GM19240 (cell line): ENCODE measurements around the gene CSMD2.

Experiments used
- DNase-seq: peaks from one replicate; pipeline ENCODE4 v3.0.0; 2011; ENCODE audit warnings: low spot score; ENCODE audit not compliant: insufficient read length

Gene CSMD2

DNA sequence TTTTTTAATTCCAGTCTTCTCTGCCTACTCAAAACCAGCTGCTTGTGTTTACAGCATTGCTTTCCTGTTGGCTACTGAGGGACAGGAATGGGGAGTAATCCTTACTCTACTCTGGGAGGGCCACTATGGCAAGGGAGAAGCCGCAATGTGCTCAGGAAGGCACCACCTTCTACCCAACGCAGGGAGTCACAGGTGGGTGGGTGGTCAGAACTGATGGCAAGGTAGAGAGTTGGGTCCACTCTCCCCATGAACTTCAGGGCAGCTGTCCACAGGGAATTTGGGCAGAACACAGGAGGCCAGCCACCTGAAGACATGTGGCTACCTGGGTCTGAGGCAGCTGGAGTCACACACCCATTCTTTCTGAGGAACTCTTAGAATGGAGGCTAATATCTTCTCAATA lies 341.6 kb downstream of the CSMD2 start:
- no peak for DNase-seq

DNA sequence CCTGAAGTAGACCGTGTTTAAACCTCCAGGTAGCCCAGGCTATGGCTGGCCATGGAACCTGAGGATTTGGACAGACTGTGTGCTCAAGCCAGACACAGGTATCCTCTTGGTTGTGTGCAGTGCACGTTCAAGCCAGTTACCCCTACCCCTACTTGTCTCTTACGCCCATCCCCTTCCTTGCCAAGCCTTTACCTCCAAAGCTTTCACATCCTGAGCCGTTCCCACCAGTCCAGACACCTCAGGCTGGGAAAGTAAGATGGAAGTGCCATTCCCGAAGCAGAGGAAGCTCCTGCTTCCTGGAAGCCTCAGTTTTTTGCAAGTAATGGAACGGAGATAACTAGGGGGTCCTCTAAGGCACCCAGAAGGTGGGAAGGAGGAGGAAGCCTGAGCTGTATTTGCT lies 342.6 kb downstream of the CSMD2 start:
- no peak for DNase-seq

DNA sequence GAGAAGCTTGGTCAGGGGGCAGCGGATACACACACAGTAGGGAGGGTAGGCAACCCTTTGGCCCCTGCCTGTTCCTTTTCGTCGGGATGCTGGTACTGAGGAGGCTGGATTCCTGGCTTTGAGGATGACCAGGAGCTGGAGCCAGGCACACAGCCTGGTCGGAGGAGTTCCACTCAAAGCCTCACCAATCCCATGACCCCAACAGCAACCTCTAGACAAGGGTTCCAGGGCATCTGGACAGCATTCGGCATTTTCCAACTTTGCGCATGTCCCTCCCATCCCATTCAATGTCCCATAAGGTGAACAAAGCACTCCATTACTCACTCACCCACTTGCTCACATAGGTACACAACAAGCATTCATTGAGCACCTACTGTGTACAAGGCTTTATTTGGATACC lies 343.7 kb downstream of the CSMD2 start:
- DNase-seq: no peak

DNA sequence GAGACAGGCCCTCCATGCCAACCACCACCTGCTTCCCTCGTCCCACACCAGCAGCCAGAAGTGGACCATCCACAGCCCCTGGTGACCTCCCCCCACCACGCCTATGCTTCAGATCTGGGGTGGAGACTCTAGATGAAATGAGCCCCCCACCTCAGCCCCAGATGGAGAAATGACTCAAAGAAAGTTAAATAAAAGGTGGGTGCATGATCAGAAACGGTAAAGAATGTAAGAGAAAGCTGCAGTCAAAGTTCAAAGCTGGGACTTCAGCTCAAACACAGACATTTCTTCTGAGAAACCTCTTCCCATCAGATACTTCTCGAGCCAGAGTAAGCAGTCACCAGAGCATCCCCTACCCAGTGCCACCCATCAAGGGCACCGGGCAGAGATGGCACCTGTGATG lies 344.2 kb downstream of the CSMD2 start:
- DNase-seq: no peak

DNA sequence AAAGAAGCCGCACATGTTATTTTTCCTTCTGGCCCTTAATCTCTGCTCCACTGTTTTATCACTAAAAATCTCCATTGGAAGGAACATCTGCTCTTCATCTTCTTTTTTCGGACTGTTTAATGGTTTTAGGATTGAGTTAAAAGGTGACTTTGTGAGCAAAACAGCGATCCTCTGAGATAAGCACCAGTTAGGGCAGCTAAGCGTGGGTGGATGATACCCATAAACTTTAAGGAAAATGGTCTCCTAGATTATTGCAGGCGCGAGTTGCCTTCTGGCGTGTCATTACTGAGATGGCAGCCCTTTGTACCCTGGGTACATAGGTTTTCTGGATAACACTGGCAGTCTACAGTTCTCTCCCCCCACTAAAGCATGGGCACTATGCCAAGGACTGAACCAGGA lies 345.1 kb downstream of the CSMD2 start:
- DNase-seq: no peak

DNA sequence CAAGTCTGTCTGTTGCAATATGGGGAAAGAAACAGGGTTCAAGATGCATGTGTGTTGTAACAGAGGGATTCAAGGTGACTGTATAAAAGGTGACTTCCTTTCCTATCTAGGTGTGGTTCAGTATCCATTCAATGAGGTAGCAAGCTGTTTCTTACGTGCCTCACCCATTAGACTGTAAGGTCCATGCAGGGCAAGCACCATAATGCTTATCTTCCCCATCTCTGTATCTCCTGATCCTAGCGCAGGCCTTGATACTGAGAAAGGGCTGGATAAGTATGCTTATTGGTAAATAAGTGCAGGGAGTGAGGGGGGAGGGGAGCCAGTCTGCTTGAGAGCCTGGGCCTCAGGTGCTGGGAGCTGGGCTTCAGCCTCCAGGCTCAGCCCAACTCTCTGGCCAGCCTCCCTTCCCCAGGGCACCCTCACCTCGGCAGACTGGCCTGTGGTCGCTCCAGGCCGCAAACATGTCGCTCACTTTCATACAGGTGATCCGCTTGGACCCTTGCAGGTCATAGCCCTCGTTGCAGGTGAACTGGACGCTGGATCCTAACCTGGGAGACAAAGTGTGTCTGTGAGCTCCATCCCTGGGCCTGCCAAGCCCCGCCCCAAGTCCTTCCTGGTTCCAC lies 345.6 kb downstream of the CSMD2 start:
- DNase-seq: no peak

DNA sequence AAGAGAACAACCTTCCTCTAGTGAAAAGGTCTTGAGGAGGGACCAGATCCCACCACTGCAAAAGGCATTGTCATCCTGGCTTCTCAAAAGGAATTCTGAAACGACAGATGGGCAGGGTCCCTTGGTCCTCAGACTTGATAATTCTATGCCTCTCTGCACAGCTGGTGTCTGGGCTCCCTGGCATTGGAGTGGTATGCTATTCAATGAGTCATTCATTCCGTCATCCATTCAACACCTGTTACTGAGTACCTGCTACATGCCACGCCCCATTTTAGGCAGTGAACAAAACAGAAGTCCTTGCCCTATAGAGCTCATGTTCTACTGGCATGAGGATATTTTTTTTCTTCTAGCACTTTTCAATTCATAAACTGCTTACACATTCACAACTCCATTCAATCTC lies 347.0 kb downstream of the CSMD2 start:
- no peak for DNase-seq

DNA sequence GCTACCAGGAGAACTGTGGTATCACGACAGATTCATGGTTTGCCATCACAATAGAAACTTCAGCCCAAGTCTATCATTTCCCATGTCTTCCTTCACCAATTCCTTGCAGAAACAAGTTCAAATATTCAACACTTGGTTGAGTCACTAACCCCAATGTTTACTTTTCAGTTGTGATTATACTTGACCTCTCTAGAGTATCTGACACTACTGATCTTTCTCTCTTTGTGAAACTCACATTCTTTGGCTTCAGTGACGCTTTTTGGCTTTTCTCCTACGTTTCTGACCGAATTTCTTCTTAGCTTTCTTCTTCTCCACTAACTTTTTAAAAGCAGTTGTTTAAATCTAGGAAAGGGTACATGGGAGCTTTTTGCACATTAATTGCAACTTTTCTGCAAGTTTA lies 350.0 kb downstream of the CSMD2 start:
- no peak for DNase-seq

DNA sequence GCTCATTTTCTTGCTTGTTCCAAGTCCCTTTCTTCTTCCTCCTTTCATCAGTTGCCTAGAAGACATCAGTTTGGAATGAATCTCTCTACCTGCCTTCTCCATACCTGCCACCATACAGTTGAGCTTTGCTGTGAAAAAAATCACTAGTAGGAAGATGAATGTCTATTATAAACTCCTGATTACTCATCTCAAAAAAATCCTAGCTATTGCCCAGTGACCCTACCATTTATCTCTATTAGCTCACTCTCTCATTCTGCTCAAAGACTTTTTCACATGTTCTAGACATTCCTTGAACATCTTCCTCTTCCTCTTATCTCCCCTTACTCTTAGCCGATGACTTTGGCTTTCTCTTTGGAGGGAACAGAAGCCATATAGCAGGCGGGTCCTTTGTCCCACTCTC lies 350.9 kb downstream of the CSMD2 start:
- no peak for DNase-seq

DNA sequence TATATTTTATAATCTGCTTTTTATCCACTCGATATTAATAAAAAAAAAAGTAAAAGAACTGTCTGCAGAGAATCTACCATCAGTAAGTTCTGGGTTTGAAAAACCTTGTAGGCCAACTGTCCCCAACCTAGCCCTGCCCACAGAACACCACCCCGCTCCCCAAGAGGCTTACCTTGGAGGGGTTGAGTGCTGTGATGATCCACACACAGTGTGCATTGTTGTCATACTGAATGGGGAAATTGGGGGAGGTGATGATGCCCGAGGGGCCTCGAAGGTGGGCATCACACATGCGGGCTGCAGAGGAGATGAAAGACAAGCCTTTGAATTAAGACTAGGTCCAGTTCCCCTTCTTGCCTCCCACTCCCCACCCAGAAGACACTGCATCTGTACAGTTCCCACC lies 354.5 kb downstream of the CSMD2 start:
- no peak for DNase-seq

DNA sequence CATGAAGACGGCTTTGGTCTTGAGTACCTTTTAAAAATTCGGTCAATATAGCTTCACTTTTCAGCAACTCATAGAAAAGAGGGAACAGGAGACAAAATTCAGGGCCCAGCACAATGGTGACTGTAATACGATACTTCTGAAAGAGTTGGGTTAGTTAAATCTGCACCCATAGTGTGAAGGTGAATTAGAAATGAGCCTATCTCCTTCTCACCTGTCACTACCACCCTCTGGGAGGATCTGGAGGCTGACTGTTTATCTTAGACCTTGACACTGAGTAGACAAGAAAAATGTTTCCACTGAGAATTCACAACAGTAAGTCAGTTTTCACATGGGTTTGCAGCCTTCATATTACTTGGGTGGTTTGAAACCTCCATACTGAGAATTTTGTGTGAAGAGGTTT lies 359.0 kb downstream of the CSMD2 start:
- no peak for DNase-seq

DNA sequence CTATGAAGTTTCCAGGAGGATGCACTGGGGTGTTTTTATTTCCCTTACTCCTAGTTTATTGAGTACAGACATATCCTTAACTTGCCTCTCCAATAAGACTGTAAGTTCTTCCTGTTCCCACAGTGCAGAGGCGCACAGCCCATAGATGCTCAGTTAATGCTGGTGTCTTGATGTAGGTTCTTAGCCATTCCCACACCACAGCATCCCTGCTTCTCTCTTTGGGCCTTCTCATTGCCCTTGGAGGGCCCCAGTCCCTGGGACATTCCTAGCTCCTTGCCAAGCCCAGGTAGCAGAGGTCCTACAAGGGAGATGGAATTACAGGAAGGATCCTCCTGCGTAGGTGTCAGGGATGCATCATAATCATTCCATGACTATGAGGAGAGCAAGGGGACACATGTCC lies 362.8 kb downstream of the CSMD2 start:
- DNase-seq: no peak

DNA sequence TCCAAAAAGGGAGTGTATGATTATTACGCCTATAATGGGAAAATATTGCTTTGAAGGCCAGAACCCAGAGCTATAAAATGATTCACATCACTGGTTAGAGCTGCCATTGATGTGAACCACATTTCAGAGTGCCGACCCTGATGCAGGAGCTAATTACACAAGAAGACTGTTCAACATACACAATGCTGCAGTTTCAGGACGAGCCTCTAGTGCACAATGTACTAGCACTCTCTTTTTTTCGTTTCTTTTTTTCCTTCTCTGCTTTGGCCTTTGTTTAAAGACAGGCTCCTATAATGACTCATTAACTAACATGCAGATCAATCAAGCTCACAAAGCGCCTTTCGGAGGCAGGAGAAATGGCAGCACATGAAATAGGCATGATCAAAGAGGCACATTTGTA lies 367.2 kb downstream of the CSMD2 start:
- DNase-seq: no peak

DNA sequence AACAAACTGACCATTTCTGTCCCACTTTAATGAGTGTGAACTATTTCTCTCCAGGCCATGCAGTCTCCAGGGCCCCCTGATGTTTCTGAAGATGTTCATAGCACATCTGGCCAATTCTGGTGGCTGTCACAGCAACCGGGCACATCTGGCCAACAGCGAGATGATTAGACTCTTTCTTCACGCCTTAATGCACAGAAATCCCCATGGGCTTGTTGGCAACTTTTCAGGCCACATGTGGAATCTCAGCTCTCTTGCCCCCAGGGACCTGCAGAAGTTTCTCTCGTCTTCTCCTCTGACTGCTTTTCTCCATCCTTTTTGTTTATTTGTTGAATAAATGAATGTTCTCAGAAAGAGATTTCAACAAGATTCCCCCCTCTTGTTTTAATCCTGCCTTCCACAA lies 372.4 kb downstream of the CSMD2 start:
- no peak for DNase-seq

DNA sequence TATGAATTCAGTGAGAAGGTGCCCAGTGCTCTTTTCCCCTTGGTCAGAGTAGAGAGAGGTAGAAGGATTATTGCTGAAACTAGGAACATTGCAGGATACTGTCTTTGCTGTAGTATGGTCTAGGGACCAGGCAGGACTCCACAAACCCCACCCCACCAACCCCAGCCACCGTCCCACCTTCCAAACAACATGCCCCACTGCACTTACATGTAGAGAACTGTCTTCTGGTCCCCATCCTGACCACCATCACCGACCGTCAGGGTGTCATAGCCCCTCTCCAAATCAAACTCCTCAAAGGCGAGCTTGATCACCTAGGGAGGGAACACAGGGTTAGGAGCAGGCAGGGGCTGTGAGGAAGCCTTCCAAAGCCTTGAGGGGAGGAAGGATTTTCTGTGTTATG lies 372.8 kb downstream of the CSMD2 start:
- no peak for DNase-seq

DNA sequence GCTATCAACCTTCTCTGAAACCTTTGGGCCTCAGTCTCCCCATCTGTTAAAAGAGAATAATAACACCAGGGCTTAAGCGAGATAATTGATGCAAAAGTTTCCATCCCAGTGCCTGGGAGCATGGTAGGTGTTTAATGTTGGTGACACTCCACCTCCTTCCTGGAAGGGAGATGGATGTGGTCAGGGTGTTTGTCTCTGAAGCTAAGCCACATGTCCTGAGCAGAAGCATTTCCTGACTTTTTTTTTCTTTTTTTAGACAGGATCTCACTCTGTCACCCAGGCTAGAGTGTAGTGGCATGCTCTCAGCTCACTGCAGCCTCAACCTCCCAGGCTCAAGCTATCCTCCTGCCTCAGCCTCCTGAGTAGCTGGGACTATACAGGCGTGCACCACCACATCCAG lies 373.8 kb downstream of the CSMD2 start:
- DNase-seq: no peak

DNA sequence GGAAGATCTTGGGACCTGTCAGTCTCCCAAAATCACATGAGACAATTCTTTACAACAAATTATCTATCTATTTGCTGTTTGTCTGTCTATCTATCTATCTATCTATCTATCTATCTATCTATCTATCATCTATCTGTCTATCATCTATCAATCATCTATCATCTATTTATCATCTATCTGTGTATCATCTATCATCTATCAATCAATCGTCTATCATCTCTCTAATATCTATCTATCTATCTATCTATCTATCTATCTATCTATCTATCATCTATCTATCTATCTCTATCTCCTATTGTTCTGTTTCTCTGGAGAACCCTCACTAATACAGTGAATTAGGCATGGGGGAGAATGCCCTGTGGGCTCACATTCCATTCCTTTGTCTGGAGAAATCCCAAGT lies 374.5 kb downstream of the CSMD2 start:
- no peak for DNase-seq

DNA sequence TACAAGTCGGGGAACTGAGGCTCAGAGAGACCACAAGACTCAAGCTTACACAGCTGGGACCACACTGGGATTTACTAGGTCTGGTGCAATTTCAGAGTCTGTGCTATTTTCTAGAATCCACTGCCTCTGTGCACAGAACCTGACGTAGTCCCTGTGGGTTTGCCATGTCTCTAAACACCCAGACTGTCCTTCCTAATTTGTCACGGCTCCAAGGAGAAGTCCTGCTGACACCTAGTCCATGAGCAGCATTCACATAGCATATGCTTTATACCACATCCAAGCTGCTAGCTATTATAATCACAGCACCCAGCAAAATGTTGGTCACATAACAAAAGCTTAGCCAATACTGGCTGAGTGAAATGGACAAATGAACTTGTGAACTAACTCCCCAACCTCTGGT lies 380.2 kb downstream of the CSMD2 start:
- no peak for DNase-seq

DNA sequence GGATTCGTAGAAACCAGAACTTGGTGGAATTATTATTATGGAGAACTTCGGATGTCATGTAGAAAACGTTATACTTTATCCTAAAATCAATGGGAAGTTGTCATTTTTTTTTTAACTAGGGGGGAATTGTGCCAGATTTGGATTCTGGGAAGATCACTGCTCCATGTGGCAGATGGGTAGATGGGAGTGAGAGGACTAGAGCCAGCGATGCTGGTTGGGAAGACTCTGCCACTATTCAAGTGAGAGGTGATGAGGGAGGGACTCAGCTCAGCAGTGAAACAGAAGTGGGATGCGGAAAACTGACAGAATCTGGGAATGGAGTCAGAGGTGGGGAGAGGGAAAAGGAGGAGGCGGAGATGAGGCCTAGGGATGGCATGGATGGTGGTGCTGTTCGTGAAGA lies 382.3 kb downstream of the CSMD2 start:
- no peak for DNase-seq

DNA sequence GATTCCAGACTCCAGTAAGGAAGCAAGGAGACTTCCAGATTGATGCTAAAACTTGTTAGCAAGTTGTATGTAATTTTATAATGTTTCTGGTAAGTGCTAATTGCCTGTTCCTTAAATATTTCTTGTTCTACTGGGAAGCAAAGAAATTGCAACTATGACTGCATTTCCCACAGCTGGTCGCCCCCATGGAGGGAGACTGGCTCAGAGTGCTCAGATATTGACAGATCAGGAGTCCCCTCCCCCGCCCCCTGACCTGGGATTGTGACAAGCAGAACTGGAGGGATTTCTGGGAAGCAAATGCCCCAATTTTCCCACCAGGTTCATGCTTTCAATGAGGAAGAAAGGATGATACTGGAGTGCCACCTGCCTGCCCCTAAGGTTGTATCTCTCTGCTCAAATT lies 383.4 kb downstream of the CSMD2 start:
- no peak for DNase-seq

DNA sequence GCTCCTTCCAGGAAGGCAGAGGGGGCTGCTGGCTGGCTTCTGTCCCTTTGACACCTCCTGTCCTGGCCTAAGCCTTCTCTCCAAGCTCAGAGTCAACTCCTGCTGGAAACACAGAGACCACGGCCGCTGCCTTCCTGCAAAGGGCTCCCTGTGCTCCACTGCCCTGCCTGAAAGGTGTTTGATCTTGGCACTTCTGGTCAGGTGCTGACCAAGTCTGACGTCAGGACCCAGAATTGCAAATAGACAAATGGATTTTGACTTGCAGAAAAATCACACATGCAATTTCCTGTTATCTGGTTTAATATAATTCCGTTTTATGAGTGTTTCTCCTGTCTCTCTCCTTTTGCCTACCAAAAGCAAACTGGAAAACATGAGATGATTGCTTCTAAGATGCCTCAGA lies 387.7 kb downstream of the CSMD2 start:
- no peak for DNase-seq

DNA sequence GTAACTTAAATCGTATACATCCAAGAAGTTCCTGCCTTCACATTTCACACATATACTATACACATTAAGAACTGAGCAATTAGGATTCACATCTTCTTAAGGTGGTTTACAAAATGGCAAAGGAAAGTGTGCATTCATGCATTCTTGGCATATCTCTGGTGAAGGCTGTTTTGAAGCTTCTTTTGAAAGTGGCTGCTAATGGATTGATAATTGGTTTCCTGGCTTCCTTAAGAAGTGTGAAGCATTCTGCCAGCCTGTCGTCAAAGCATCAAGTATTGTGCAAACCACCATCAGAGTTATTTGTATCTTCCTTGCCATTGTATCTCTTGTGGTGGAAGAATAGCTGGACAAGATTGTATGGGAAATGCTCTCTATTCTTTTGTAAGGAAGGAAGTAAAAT lies 396.2 kb downstream of the CSMD2 start:
- no peak for DNase-seq

DNA sequence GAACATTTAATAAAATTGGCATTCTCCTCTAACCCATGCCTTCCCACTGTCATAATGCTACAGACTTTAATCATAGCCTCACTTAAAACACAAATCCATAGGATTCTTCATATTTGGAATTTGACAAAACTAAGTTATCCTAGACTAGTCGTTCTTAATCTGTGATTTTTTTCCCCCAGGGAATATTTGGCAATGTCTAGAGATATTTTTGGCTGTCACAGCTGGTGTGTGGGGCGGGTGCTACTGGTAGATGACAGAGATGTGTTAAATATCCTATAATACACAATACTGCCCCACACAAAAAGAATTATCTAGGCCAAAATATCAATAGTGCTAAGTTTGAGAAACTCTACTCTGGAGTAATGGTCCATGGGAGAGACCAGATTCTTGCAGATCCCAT lies 396.9 kb downstream of the CSMD2 start:
- no peak for DNase-seq

DNA sequence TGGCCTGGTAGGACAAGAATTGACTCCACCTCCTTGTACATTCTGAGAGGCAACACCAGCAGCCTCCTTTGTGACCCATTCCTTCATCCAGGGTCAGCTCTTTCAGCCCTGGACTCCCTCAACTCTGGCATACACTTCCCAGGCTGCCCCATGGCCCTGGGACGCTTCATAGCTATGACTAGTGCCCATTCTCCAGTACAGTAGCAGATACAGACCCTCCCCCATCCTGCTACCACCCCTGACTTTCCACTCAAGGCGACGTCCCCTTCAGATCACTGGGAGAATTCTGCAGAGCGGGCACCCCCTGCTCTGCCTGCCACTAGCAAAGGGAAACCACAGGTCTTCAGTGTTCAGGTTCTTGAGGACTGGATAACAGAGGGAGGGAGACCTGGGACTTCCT lies 400.9 kb downstream of the CSMD2 start:
- DNase-seq: no peak
